Neural cell (in vitro differentiated cells): ENCODE measurements around the gene CLDND1.

ENCODE experiments used
- EP300 ChIP-seq: fragments of 450-650 bp; conservative IDR thresholded peaks from 2 replicates; pipeline ENCODE4 v1.6.1; 2014; ENCODE audit warnings: antibody characterized with exemption, mild to moderate bottlenecking, moderate library complexity; ENCODE audit not compliant: poor library complexity, severe bottlenecking
- EZH2 ChIP-seq: fragments of 200-600, 300-800 bp; shearing (Covaris generic), sonication (generic); IDR thresholded peaks from 2 replicates; pipeline ENCODE4 v1.6.1; 2014; ENCODE audit warnings: antibody characterized with exemption, low read length, borderline replicate concordance, mild to moderate bottlenecking; ENCODE audit not compliant: insufficient read depth, poor library complexity, severe bottlenecking
- POLR2AphosphoS5 ChIP-seq: IDR thresholded peaks from 2 replicates; pipeline ENCODE4 v1.6.1; 2012
- RAD21 ChIP-seq: fragments of 450-650 bp; conservative IDR thresholded peaks from 2 replicates; pipeline ENCODE4 v1.6.1; 2014; ENCODE audit warnings: antibody characterized with exemption, mild to moderate bottlenecking, moderate library complexity
- SMC3 ChIP-seq: fragments of 450-650 bp; conservative IDR thresholded peaks from 2 replicates; pipeline ENCODE4 v1.6.1; 2014; ENCODE audit warnings: antibody characterized with exemption, mild to moderate bottlenecking, moderate library complexity; ENCODE audit not compliant: poor library complexity
- TAF1 ChIP-seq: IDR thresholded peaks from 2 replicates; pipeline ENCODE4 v1.6.1; 2012; ENCODE audit warnings: low read depth
- TF ChIP-seq, protein P1 (sequence below): fragments of 450-650 bp; IDR thresholded peaks from 2 replicates; pipeline ENCODE4 v1.5.1; 2014; ENCODE audit warnings: antibody characterized with exemption, mild to moderate bottlenecking, moderate library complexity; ENCODE audit not compliant: poor library complexity, severe bottlenecking
- TF ChIP-seq, protein P2 (sequence below): IDR thresholded peaks from 2 replicates; pipeline ENCODE4 v1.6.1; 2012; ENCODE audit warnings: borderline replicate concordance

DNA sequence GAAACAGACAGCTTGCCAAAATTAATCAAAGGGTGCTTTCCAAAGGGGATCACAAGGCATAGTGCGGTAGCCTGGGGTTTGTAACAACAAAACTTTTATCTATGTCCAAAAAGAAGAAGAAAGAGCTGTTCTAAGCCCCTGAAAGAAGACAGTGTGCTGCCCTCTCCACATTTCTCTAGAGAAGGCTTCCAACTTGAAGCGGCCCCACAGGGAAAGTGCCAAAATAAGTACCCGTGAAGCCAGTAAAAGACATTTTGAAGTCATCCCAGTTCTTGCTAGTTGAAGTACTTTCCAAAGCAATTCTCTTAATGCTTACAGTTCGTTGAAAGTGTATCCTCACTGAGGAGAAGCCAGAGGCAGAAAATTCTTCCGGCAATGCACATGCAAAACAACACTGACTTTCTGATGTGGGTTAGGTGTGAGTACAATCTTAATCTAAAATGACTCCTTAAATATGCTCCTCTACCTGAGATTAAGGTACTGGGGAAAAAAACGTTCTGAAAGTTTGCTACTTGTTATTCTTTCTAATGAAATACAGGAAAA lies 30.4 kb upstream of the CLDND1 start:
- no peak for TF ChIP-seq POLR2AphosphoS5
- TF ChIP-seq, protein P1, sequence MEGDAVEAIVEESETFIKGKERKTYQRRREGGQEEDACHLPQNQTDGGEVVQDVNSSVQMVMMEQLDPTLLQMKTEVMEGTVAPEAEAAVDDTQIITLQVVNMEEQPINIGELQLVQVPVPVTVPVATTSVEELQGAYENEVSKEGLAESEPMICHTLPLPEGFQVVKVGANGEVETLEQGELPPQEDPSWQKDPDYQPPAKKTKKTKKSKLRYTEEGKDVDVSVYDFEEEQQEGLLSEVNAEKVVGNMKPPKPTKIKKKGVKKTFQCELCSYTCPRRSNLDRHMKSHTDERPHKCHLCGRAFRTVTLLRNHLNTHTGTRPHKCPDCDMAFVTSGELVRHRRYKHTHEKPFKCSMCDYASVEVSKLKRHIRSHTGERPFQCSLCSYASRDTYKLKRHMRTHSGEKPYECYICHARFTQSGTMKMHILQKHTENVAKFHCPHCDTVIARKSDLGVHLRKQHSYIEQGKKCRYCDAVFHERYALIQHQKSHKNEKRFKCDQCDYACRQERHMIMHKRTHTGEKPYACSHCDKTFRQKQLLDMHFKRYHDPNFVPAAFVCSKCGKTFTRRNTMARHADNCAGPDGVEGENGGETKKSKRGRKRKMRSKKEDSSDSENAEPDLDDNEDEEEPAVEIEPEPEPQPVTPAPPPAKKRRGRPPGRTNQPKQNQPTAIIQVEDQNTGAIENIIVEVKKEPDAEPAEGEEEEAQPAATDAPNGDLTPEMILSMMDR: no peak
- TF ChIP-seq, protein P2, sequence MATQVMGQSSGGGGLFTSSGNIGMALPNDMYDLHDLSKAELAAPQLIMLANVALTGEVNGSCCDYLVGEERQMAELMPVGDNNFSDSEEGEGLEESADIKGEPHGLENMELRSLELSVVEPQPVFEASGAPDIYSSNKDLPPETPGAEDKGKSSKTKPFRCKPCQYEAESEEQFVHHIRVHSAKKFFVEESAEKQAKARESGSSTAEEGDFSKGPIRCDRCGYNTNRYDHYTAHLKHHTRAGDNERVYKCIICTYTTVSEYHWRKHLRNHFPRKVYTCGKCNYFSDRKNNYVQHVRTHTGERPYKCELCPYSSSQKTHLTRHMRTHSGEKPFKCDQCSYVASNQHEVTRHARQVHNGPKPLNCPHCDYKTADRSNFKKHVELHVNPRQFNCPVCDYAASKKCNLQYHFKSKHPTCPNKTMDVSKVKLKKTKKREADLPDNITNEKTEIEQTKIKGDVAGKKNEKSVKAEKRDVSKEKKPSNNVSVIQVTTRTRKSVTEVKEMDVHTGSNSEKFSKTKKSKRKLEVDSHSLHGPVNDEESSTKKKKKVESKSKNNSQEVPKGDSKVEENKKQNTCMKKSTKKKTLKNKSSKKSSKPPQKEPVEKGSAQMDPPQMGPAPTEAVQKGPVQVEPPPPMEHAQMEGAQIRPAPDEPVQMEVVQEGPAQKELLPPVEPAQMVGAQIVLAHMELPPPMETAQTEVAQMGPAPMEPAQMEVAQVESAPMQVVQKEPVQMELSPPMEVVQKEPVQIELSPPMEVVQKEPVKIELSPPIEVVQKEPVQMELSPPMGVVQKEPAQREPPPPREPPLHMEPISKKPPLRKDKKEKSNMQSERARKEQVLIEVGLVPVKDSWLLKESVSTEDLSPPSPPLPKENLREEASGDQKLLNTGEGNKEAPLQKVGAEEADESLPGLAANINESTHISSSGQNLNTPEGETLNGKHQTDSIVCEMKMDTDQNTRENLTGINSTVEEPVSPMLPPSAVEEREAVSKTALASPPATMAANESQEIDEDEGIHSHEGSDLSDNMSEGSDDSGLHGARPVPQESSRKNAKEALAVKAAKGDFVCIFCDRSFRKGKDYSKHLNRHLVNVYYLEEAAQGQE: no peak
- no peak for TF ChIP-seq EP300
- TF ChIP-seq EZH2: no peak
- TF ChIP-seq RAD21: no peak
- no peak for TF ChIP-seq TAF1
- no peak for TF ChIP-seq SMC3
